Astrocyte (in vitro differentiated cells and primary cell): ENCODE data around the gene RIN1. TPM values are rescaled to one million over a fixed set of nuclear protein-coding genes. Genes with fewer than 3 reads are reported as not detected.
A peak's percentile ranks its signal among the peaks of the same experiment; 100 is the strongest.

Experiments used
- DNase-seq: peaks from one replicate; pipeline ENCODE4 v3.0.0-alpha.2; 2010; ENCODE audit warnings: low read depth
- FAIRE-seq: peaks from 2 replicates; lab custom pipeline; 2011; peaks lifted over from hg19 to GRCh38; lab: Jason Lieb, UNC
- H2AFZ ChIP-seq: 2 replicates; pipeline ENCODE4 v1.6.0; 2012; ENCODE audit warnings: low read depth, low read length, inconsistent platforms
- H3K27ac ChIP-seq: 2 replicates; pipeline ENCODE4 v1.5.1; 2011; ENCODE audit warnings: low read depth, low read length, inconsistent platforms
- H3K27me3 ChIP-seq: 2 replicates; pipeline ENCODE4 v1.6.0; 2011; ENCODE audit warnings: low read length, inconsistent platforms; ENCODE audit not compliant: insufficient read depth
- H3K36me3 ChIP-seq: 2 replicates; pipeline ENCODE4 v1.5.1; 2011; ENCODE audit warnings: low read length, inconsistent platforms; ENCODE audit not compliant: insufficient read depth
- H3K4me1 ChIP-seq: 2 replicates; pipeline ENCODE4 v1.5.1; 2011; ENCODE audit warnings: low read length, inconsistent platforms; ENCODE audit not compliant: insufficient read depth
- H3K4me2 ChIP-seq: 2 replicates; pipeline ENCODE4 v1.6.0; 2012; ENCODE audit warnings: low read length, inconsistent platforms
- H3K4me3 ChIP-seq: 2 replicates; pipeline ENCODE4 v1.5.1; 2011; ENCODE audit warnings: low read depth, mild to moderate bottlenecking, low read length, inconsistent platforms; ENCODE audit not compliant: insufficient read depth
- H3K79me2 ChIP-seq: 2 replicates; pipeline ENCODE4 v1.6.0; 2012; ENCODE audit warnings: mild to moderate bottlenecking, low read length, inconsistent platforms; ENCODE audit not compliant: insufficient read depth
- H3K9ac ChIP-seq: 2 replicates; pipeline ENCODE4 v1.6.0; 2012; ENCODE audit warnings: mild to moderate bottlenecking, low read length, inconsistent platforms
- H3K9me3 ChIP-seq: 2 replicates; pipeline ENCODE4 v1.5.1; 2012; ENCODE audit warnings: low read depth, mild to moderate bottlenecking, low read length, inconsistent platforms; ENCODE audit not compliant: insufficient read depth
- H4K20me1 ChIP-seq: 2 replicates; pipeline ENCODE4 v1.6.0; 2012; ENCODE audit warnings: low read length, inconsistent platforms; ENCODE audit not compliant: insufficient read depth
- H3K27ac Mint-ChIP-seq: one replicate; pipeline ENCODE4 v1.8.0; 2021; ENCODE audit warnings: mild to moderate bottlenecking, mixed read lengths; ENCODE audit not compliant: unreplicated experiment
- H3K27me3 Mint-ChIP-seq: one replicate; pipeline ENCODE4 v1.8.0; 2021; ENCODE audit warnings: low read depth, mixed read lengths; ENCODE audit not compliant: unreplicated experiment
- H3K36me3 Mint-ChIP-seq: one replicate; pipeline ENCODE4 v1.8.0; 2021; ENCODE audit warnings: low read depth, mixed read lengths; ENCODE audit not compliant: unreplicated experiment
- H3K4me1 Mint-ChIP-seq: one replicate; pipeline ENCODE4 v1.8.0; 2021; ENCODE audit warnings: low read depth, mixed read lengths; ENCODE audit not compliant: unreplicated experiment
- H3K4me3 Mint-ChIP-seq: one replicate; pipeline ENCODE4 v1.8.0; 2021; ENCODE audit warnings: mild to moderate bottlenecking, moderate library complexity, mixed read lengths; ENCODE audit not compliant: unreplicated experiment
- H3K9me3 Mint-ChIP-seq: one replicate; pipeline ENCODE4 v1.8.0; 2021; ENCODE audit warnings: mild to moderate bottlenecking, mixed read lengths; ENCODE audit not compliant: unreplicated experiment
- EZH2 ChIP-seq: IDR thresholded peaks from 2 replicates; pipeline ENCODE4 v1.6.1; 2012; ENCODE audit warnings: mild to moderate bottlenecking, low read length, inconsistent platforms; ENCODE audit not compliant: insufficient read depth
- total RNA-seq: library from RNA; stranded (reverse); gene quantifications from 2 replicates; pipeline ENCODE4 v1.2.1, GENCODE V29; 2021
- TF ChIP-seq, protein P1 (sequence below): IDR thresholded peaks from 2 replicates; pipeline ENCODE4 v1.5.1; 2011; ENCODE audit warnings: low read depth, mild to moderate bottlenecking, inconsistent platforms, low read length, moderate library complexity; ENCODE audit not compliant: insufficient read depth

Gene RIN1
- total RNA-seq, 1 donor from 2014 or later: 12.0 TPM

DNA sequence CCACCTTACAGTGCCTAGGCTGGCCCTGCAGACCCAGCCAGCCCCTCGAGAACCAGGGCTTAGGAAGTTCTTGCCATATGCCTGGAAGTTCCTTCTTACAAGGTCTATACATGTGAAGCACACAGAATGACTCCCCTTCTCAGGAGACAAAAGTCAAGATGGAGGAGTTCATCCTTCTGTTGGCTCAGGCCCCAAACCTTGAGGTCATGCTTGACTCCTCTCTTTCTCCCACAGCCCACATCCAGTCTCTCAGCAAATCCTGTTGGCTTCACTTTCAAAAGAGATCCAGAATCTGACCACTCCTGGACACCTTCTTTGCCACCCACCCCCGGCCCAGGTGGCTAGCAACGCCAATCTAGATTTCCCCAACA lies 17.6 kb downstream of the RIN1 start:
- Mint-ChIP-seq H3K4me3 (peak overlapping the region; percentile 42), H3K27me3 (peaks cover 2% of the 10 kb centered on the region), H3K4me1 (peaks cover 34% of the 10 kb centered on the region), H3K9me3 (peaks cover 16% of the 10 kb centered on the region), H3K27ac (no peak overlapping the region), H3K36me3 (peaks cover 8% of the 10 kb centered on the region)
- no peak overlapping the region for H3K4me2 ChIP-seq
- peak overlapping the region; percentile 84 for H3K27ac ChIP-seq
- H2AFZ ChIP-seq: peak overlapping the region; percentile 28
- no peaks in the 10 kb centered on the region for H3K36me3 ChIP-seq
- peaks cover 32% of the 10 kb centered on the region for H3K79me2 ChIP-seq
- H3K27me3 ChIP-seq: no peaks in the 10 kb centered on the region
- TF ChIP-seq EZH2: no peak
- TF ChIP-seq, protein P1, sequence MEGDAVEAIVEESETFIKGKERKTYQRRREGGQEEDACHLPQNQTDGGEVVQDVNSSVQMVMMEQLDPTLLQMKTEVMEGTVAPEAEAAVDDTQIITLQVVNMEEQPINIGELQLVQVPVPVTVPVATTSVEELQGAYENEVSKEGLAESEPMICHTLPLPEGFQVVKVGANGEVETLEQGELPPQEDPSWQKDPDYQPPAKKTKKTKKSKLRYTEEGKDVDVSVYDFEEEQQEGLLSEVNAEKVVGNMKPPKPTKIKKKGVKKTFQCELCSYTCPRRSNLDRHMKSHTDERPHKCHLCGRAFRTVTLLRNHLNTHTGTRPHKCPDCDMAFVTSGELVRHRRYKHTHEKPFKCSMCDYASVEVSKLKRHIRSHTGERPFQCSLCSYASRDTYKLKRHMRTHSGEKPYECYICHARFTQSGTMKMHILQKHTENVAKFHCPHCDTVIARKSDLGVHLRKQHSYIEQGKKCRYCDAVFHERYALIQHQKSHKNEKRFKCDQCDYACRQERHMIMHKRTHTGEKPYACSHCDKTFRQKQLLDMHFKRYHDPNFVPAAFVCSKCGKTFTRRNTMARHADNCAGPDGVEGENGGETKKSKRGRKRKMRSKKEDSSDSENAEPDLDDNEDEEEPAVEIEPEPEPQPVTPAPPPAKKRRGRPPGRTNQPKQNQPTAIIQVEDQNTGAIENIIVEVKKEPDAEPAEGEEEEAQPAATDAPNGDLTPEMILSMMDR: no peak
- H4K20me1 ChIP-seq: peaks cover 15% of the 10 kb centered on the region
- no peak overlapping the region for H3K4me3 ChIP-seq
- FAIRE-seq (no peak), DNase-seq (no peak)
- no peaks in the 10 kb centered on the region for H3K9me3 ChIP-seq
- no peak overlapping the region for H3K9ac ChIP-seq
- peaks cover 38% of the 10 kb centered on the region for H3K4me1 ChIP-seq

DNA sequence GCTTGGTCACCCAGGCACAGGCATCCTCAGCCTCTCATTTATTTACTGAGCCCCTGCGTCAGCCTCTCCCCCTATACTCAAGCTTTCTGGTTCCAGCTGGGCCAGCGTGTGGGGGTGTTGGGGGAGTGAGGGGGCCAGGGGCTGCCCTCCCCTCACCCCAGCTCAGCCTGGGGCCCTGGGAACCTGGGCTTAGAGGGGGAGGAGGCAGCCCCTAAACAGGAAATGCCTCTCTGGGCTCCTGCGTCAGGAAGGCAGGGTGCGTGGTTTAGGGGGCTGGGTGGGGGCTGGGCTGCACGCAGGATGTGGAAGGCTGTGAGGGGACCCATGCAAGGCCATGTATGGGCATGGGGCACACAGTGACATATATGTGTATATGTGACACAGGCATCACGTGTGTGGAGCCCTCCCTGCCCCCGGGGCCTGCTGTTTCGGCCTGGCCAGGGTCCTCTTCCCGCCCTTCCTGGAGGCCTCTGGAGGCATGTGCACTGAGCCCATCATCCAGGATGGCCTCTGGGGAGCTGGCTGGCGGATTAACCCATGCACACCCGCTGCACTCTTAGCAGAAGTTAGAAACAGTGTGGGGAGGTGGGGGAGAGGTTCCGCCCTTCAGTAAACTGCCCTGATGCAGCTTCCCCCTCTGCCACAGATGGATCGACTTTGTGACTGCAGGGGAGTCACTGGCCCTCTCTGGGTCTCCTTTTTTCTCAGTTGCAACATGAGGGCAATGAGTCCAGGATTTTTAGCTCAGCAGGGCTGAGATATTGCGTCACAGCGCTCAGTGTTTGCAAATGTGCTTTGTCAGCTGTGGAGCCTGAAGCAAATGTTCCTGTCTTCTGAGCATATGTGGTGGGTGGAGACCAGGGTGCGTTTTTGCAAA lies 18.3 kb downstream of the RIN1 start:
- Mint-ChIP-seq H3K4me1 (peaks cover 32% of the 10 kb centered on the region), H3K27ac (peak overlapping the region; percentile 88), H3K4me3 (no peak overlapping the region), H3K36me3 (peaks cover 8% of the 10 kb centered on the region), H3K27me3 (peaks cover 2% of the 10 kb centered on the region), H3K9me3 (peaks cover 16% of the 10 kb centered on the region)
- no peak for FAIRE-seq
- no peak for DNase-seq
- H3K4me2 ChIP-seq: peak overlapping the region; percentile 81
- H4K20me1 ChIP-seq: peaks cover 15% of the 10 kb centered on the region
- H3K79me2 ChIP-seq: peaks cover 32% of the 10 kb centered on the region
- H3K27me3 ChIP-seq: no peaks in the 10 kb centered on the region
- no peak overlapping the region for H3K4me3 ChIP-seq
- H2AFZ ChIP-seq: peak overlapping the region; percentile 64
- H3K9me3 ChIP-seq: no peaks in the 10 kb centered on the region
- H3K9ac ChIP-seq: peak overlapping the region; percentile 80
- peak overlapping the region; percentile 84 for H3K27ac ChIP-seq
- TF ChIP-seq, protein P1: no peak
- no peak for TF ChIP-seq EZH2
- peaks cover 44% of the 10 kb centered on the region for H3K4me1 ChIP-seq
- H3K36me3 ChIP-seq: no peaks in the 10 kb centered on the region

DNA sequence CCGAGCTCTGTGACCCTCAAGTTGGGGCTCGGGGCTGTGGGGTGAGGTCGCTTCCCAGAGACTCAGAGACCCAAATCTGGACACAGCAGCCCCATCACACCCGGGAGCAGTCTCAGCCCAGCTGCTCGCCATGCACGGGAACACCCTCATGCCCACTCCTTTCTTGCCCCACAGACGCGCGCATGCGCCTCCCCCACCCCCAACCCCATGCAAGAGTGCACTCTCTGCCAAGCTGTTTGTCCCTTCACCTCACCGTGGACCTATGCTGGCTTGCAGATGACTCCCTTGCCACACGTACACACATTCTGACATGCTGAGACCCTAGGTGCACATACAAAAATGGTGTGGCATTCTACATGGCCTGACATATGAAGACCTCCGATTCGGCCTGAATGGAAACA lies 18.9 kb downstream of the RIN1 start:
- no peak for FAIRE-seq
- Histone ChIP-seq H3K9me3 (no peaks in the 10 kb centered on the region), H3K4me2 (peak overlapping the region; percentile 81), H3K9ac (peak overlapping the region; percentile 80), H3K79me2 (peaks cover 32% of the 10 kb centered on the region), H4K20me1 (peaks cover 15% of the 10 kb centered on the region), H3K27me3 (no peaks in the 10 kb centered on the region), H3K27ac (peak overlapping the region; percentile 84), H3K4me3 (no peak overlapping the region), H3K4me1 (peaks cover 46% of the 10 kb centered on the region), H3K36me3 (no peaks in the 10 kb centered on the region), H2AFZ (peak overlapping the region; percentile 64)
- peaks cover 32% of the 10 kb centered on the region for H3K4me1 Mint-ChIP-seq
- H3K36me3 Mint-ChIP-seq: peaks cover 8% of the 10 kb centered on the region
- peaks cover 16% of the 10 kb centered on the region for H3K9me3 Mint-ChIP-seq
- H3K27ac Mint-ChIP-seq: peak overlapping the region; percentile 88
- peaks cover 2% of the 10 kb centered on the region for H3K27me3 Mint-ChIP-seq
- TF ChIP-seq, protein P1: no peak
- no peak for TF ChIP-seq EZH2
- peak overlapping the region; percentile 64 for H3K4me3 Mint-ChIP-seq
- DNase-seq: no peak
